CD4-positive, alpha-beta T cell treated with Interleukin-4 for 4 hours (primary cell): Measurements from ENCODE around the gene COX5A.
"Not testable (repeated sequence)": the region's sequence is repeated elsewhere in the genome, so short reads cannot be mapped to it uniquely, and the experiment has no call there.

ENCODE experiments used
- DNase-seq: peaks from one replicate; pipeline ENCODE4 v3.0.0-alpha.2; 2020

The COX5A gene

GRCh38 chr15:74895830-74896229, 42.0 kb downstream of the COX5A start:
- no peak for DNase-seq

- DNase-seq, result not testable (repeated sequence)
Observed at GRCh38 chr15:74894383-74894782, 43.5 kb downstream of the COX5A start.

- peak; percentile 82 for DNase-seq
Observed at GRCh38 chr15:74893627-74894026, 44.2 kb downstream of the COX5A start.

- no peak for DNase-seq
Observed at GRCh38 chr15:74892931-74893330, 44.9 kb downstream of the COX5A start.

- no peak for DNase-seq
Observed at GRCh38 chr15:74892313-74892712, 45.6 kb downstream of the COX5A start.

- DNase-seq, result no peak
Observed at GRCh38 chr15:74891469-74891868, 46.4 kb downstream of the COX5A start.

- DNase-seq, result no peak
Observed at GRCh38 chr15:74890665-74890960, 47.3 kb downstream of the COX5A start.

- DNase-seq, result peak; percentile 80
Observed at GRCh38 chr15:74889883-74890664, 47.8 kb downstream of the COX5A start, which contains the start of gene MPI. Gene MPI, plus strand, starts transcription at chr15:74890042. Its CDS starts 32 bp downstream, at chr15:74890074.

GRCh38 chr15:74889390-74889882, 48.4 kb downstream of the COX5A start:
- DNase-seq, result no peak

GRCh38 chr15:74888716-74889115, 49.2 kb downstream of the COX5A start:
- no peak for DNase-seq

GRCh38 chr15:74887537-74888193, 50.2 kb downstream of the COX5A start:
- not testable (repeated sequence) for DNase-seq

- no peak for DNase-seq
Observed at GRCh38 chr15:74885461-74885860, 52.4 kb downstream of the COX5A start.

GRCh38 chr15:74884428-74885223, 53.2 kb downstream of the COX5A start:
- no peak for DNase-seq

GRCh38 chr15:74882528-74882927, 55.3 kb downstream of the COX5A start:
- DNase-seq, result no peak

GRCh38 chr15:74878273-74878672, 59.6 kb downstream of the COX5A start:
- no peak for DNase-seq

GRCh38 chr15:74873756-74874424, 64.0 kb downstream of the COX5A start:
- DNase-seq, result no peak

- DNase-seq, result peak; percentile 90
Observed at GRCh38 chr15:74873036-74873755, 64.7 kb downstream of the COX5A start, which contains the start of gene SCAMP2. Gene SCAMP2, minus strand, starts transcription at chr15:74873365. Its CDS starts 110 bp downstream, at chr15:74873255.

GRCh38 chr15:74872702-74873035, 65.2 kb downstream of the COX5A start:
- DNase-seq, result no peak

GRCh38 chr15:74870436-74871215, 67.2 kb downstream of the COX5A start:
- DNase-seq, result no peak
